Urinary bladder (tissue), 4 donors: ENCODE measurements around the gene GPR26. TPM values are rescaled to one million over a fixed set of nuclear protein-coding genes. Genes with fewer than 3 reads are reported as not detected.

Experiments
- DNase-seq: peaks from one replicate; pipeline ENCODE4 v3.0.0-alpha.2; 2015; ENCODE audit errors: extremely low spot score
- H3K27ac ChIP-seq: one replicate; pipeline ENCODE4 v1.5.1; 2013; ENCODE audit warnings: low read depth, mild to moderate bottlenecking, moderate library complexity
- H3K36me3 ChIP-seq: one replicate; pipeline ENCODE4 v1.6.1; 2013; ENCODE audit warnings: mild to moderate bottlenecking, moderate library complexity; ENCODE audit not compliant: insufficient read depth
- H3K4me1 ChIP-seq: one replicate; pipeline ENCODE4 v1.6.1; 2013; ENCODE audit warnings: mild to moderate bottlenecking, moderate library complexity; ENCODE audit not compliant: insufficient read depth
- H3K4me3 ChIP-seq: one replicate; pipeline ENCODE4 v1.5.1; 2013; ENCODE audit warnings: low read depth, low read length
- WGBS: extraction: QIAGEN DNeasy Blood & Tissue Kit; methylation state at CpG from one replicate; pipeline ENCODE4 v1.1.7; 2013; 5-methylcytosine and 5-hydroxymethylcytosine counted together
- polyA plus RNA-seq: library from polyadenylated mRNA; stranded (reverse); fragments of 200-250 nt; gene quantifications from one replicate; pipeline ENCODE4 v1.2.3, GENCODE V29; 2013
- total RNA-seq: library from RNA; depleted of rRNA; stranded (reverse); fragments of >200 nt; gene quantifications from one replicate; pipeline ENCODE4 v1.2.3, GENCODE V29; 2014
- donor health status: healthy with polysubstance abuse.
- donor health status: healthy.

Gene GPR26
- total and polyA plus RNA-seq, 2 donors = not detected

DNA sequence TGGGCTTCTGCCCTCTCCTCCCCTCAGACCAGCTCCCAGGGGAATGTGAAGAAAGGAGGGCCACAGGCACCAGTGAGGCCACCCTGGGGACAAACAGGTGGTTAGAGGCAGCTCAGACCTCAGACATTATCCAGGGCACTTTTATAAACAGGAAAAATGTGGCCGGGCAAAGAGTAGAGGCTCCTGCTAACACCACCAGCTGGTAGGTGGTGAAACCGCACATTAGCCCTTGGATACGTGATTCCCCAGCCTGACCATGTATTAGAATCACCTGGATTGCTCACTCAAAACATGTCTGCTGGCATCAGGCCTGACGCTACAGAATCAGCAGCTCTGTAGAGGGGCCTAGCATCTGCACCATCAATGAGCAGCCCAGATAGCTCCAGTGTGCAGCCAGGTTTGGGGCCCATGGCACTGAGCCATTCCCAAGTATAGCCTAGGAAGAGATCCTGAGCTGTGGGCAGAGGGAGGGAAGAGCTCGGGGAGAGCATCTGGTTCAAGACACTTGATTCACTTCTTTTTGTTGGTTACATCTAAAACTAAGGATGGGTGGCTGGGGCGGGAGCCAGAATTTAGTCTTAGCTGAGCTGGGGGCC lies 37.1 kb downstream of the GPR26 start:
- DNase-seq = no peak
- Histone ChIP-seq H3K4me3 (no peak overlapping the region), H3K27ac (no peak overlapping the region), H3K36me3 (no peaks in the 10 kb centered on the region), H3K4me1 (no peaks in the 10 kb centered on the region)
- 74% methylated on average over 6 of the region's 6 CpGs for WGBS

- H3K36me3 ChIP-seq = no peaks in the 10 kb centered on the region
- H3K4me3 ChIP-seq = no peak overlapping the region
- WGBS = 91% methylated on average over 8 of the region's 8 CpGs
- no peaks in the 10 kb centered on the region for H3K4me1 ChIP-seq
- DNase-seq = no peak
- H3K27ac ChIP-seq = no peak overlapping the region
These were observed 37.9 kb downstream of the GPR26 start for GRCh38 chr10:123704076-123704475.

DNA sequence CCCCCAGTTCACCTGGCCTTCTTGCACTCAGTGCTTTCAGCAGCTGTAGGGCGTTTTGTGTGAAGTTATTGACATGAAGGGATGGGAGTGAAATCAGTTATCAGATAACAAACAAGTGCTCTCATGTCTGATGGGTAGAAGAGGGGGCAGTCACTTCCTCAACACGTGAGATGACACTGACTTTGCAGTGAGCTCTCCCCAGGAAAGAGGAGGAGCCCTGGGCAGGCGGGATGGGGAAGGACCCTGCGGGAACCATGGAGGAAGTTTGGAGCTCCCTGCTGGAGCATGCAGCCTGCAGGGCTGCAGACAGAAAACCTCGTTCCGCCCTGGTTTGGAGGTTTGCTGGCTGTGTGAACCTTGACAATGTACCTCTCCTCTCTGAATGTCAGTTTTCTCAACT lies 38.7 kb downstream of the GPR26 start:
- Histone ChIP-seq H3K27ac (no peak overlapping the region), H3K4me1 (no peaks in the 10 kb centered on the region), H3K4me3 (no peak overlapping the region), H3K36me3 (no peaks in the 10 kb centered on the region)
- no peak for DNase-seq
- WGBS = 41% methylated on average over 6 of the region's 6 CpGs

DNA sequence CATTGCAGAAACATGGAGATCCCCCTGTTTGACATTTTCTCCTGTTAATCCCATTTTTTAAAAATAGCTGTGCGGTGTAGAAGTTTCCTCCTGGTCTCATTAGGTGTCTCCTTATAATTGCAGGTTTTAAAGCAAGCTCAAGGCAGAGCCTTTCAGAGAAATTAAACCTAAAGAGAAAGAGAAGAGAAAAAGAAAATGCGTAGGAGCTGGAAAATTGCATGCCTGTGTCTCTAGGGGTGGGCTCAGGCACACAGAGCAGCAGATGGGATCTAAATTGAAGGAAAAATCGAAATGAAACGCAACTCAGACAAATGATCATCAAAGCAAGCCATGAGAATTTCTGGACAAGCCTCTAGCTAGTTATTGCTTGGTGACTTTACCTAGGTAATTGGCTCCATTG lies 40.1 kb downstream of the GPR26 start:
- no peak for DNase-seq
- Histone ChIP-seq H3K4me1 (no peaks in the 10 kb centered on the region), H3K27ac (no peak overlapping the region), H3K4me3 (no peak overlapping the region), H3K36me3 (no peaks in the 10 kb centered on the region)
- WGBS = 86% methylated on average over 4 of the region's 4 CpGs

GRCh38 chr10:123715546-123715945 lies 49.4 kb downstream of the GPR26 start:
- H3K4me1 ChIP-seq = no peaks in the 10 kb centered on the region
- 72% methylated on average over 2 of the region's 2 CpGs for WGBS
- H3K27ac ChIP-seq = no peak overlapping the region
- no peaks in the 10 kb centered on the region for H3K36me3 ChIP-seq
- H3K4me3 ChIP-seq = no peak overlapping the region
- no peak for DNase-seq

GRCh38 chr10:123717336-123717735 lies 51.2 kb downstream of the GPR26 start:
- Histone ChIP-seq H3K27ac (no peak overlapping the region), H3K4me3 (no peak overlapping the region), H3K36me3 (no peaks in the 10 kb centered on the region), H3K4me1 (no peaks in the 10 kb centered on the region)
- 96% methylated on average over 4 of the region's 4 CpGs for WGBS
- DNase-seq = no peak

GRCh38 chr10:123718544-123719060 lies 52.4 kb downstream of the GPR26 start:
- no peaks in the 10 kb centered on the region for H3K36me3 ChIP-seq
- no peak overlapping the region for H3K27ac ChIP-seq
- no peaks in the 10 kb centered on the region for H3K4me1 ChIP-seq
- no peak for DNase-seq
- H3K4me3 ChIP-seq = no peak overlapping the region
- 80% methylated on average over 4 of the region's 4 CpGs for WGBS

DNA sequence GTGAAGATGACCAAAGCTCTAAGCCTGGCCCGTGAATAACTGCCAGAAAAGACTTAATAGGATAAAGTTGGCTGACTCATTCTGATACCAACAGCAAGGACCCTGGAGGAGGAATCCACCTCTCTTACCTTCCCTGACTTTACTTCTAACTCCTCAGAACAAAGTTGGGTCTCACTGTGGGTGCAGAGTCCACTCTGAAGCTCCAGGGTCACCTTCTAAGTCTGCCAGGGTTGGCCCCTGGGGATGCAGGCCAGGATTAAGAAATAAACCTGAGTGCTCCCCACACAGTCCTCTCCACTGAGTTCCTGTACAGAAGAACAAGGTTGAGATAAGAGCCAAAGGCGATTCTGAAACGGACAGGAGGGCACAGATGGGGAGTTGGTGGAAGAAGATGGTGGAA lies 54.4 kb downstream of the GPR26 start:
- Histone ChIP-seq H3K27ac (no peak overlapping the region), H3K4me3 (no peak overlapping the region), H3K4me1 (no peaks in the 10 kb centered on the region), H3K36me3 (no peaks in the 10 kb centered on the region)
- 84% methylated on average over 3 of the region's 3 CpGs for WGBS
- DNase-seq = no peak

DNA sequence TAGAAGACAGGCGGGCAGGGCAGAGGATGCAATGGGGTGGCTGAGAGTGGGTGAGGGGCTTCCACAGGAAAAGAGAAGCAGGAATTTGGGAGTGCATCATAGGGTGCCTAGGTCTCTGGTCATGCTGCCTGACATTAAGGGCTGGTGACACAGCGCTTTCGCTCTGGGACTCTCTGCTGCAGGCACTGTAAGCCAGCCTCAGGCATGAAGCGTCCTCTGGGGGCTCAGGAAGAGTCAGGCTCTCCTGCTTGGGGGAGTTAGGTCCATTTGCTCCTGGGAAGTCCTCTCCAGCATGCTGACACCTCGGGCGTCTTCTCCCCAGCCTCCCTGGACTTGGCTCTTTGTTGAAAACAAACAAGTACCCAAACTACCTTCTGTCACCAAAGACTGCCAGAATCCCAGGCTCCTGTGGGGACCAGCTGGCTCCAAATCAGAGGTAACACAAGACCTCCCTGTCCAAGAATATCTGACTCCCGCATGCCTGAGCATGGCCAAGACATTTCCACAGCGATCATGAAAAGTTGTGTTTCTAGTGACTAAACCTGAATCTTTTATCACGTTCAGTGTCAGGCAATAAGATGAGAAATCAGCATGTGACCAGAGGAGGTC lies 55.4 kb downstream of the GPR26 start:
- H3K36me3 ChIP-seq = no peaks in the 10 kb centered on the region
- H3K4me1 ChIP-seq = no peaks in the 10 kb centered on the region
- DNase-seq = no peak
- H3K4me3 ChIP-seq = no peak overlapping the region
- H3K27ac ChIP-seq = no peak overlapping the region
- 84% methylated on average over 9 of the region's 9 CpGs for WGBS

DNA sequence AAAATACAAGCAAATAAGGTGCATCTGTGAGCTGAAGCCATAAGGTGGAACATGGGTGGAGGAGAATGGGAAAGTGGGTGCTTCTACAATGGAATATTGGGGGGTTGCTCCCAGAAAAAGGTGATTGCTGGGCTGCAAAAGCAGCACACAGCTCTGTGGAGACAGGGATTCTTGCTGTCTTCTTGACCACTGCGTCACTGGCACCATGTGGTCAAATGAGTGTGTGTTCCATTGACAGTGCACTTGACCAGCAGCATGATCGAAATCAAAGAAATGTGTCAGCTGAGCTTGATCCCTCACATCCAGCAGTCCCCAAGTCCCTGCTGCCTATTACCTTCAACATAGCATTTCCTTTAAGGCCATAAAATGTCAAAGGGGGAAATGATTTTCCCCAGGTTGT lies 56.2 kb downstream of the GPR26 start:
- Histone ChIP-seq H3K27ac (no peak overlapping the region), H3K36me3 (no peaks in the 10 kb centered on the region), H3K4me1 (no peaks in the 10 kb centered on the region), H3K4me3 (no peak overlapping the region)
- WGBS = 87% methylated on average over 2 of the region's 2 CpGs
- no peak for DNase-seq

DNA sequence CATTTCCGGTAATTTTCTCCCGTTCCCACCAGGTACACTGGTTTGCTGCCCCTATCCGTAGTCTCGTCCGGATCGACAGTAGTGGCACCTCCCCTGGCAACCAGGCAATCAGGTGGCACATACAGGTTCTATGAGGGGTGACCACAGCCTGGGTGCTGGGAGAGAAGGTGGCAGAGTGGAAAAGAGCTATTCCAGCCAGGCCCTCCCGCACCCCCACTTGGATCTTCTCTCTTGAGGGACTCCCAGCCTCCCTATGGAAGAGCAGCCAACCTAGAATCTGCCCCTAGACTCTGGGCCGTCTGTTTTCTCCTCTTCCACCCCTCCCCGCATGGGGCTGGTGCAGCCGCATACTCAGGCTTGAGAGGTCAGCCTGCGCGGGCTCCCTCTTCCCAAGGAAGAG lies 58.6 kb downstream of the GPR26 start:
- no peak overlapping the region for H3K4me3 ChIP-seq
- no peak overlapping the region for H3K27ac ChIP-seq
- 93% methylated on average over 12 of the region's 12 CpGs for WGBS
- H3K36me3 ChIP-seq = no peaks in the 10 kb centered on the region
- H3K4me1 ChIP-seq = no peaks in the 10 kb centered on the region
- DNase-seq = no peak

DNA sequence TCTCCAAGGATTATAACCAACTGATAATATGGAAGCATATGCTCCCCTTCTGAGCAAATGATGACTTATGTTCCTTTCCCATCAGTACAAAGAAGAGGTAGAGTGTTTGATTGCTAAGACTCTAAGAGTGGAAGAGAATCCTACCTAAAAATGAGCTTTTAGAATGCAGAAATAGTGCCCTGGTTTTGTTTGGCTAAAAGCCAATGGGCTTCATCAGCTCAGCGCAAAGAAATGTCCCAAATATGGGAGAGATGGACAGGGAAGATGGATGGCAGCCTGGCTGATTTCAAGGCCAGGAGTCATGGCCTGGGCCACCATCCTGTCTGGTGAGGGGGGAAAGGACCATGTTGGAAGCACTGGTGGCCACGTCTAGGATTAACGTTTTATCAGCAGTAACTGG lies 60.2 kb downstream of the GPR26 start:
- 38% methylated on average over 3 of the region's 3 CpGs for WGBS

GRCh38 chr10:123726836-123727235 lies 60.7 kb downstream of the GPR26 start:
- 53% methylated on average over 2 of the region's 2 CpGs for WGBS
- no peak overlapping the region for H3K27ac ChIP-seq

More for the DNA sequence above, 60.2 kb downstream of the GPR26 start:
- H3K36me3 ChIP-seq = no peaks in the 10 kb centered on the region
- no peak for DNase-seq
- no peak overlapping the region for H3K4me3 ChIP-seq
- no peak overlapping the region for H3K27ac ChIP-seq
- H3K4me1 ChIP-seq = no peaks in the 10 kb centered on the region

DNA sequence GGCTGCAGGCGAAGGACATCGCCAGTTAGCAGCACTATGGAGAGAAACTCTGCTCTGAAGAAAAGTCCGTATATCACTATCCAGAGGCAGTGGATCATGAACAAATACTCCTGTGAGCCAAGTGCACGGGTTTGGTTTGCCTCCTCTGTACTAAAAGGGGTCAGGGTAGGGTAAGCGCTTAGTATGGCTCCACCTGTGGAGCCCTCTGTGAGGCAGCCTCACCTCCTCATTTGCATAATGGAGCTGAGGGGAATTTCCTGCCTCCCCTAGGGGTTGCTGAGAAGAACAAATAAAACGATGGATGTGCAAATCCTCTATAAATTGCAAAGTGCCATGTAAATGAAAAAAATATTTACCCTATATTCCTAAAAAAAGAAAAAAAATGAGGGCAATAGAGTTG lies 63.4 kb downstream of the GPR26 start:
- Histone ChIP-seq H3K4me3 (no peak overlapping the region), H3K4me1 (no peaks in the 10 kb centered on the region), H3K36me3 (no peaks in the 10 kb centered on the region), H3K27ac (no peak overlapping the region)
- DNase-seq = no peak
- WGBS = 74% methylated on average over 6 of the region's 6 CpGs

More at GRCh38 chr10:123726836-123727235, 60.7 kb downstream of the GPR26 start:
- no peaks in the 10 kb centered on the region for H3K4me1 ChIP-seq
- no peak overlapping the region for H3K4me3 ChIP-seq
- no peaks in the 10 kb centered on the region for H3K36me3 ChIP-seq
- DNase-seq = no peak
